ENCODE measurements around the gene OPA3.

OPA3 gene

GRCh38 chr19:45558399-45558878 lies 26.2 kb downstream of the OPA3 start:
- DNase-seq (ENCODE audit: low spot score): peak; percentile 88
- in situ Hi-C loops (cut with MboI; ENCODE audit: low sequenced_read_pairs, unreplicated experiment): no loop called here
- TF ChIP-seq CTCF (IDR thresholded peaks at IDR 0.05; ENCODE audit: borderline replicate concordance, control extremely low read depth, extremely low read depth, insufficient read depth, missing control alignments): peak; percentile 70

- in situ Hi-C loops (cut with MboI; ENCODE audit: low sequenced_read_pairs, unreplicated experiment): no loop called here
- no peak for TF ChIP-seq CTCF (IDR thresholded peaks at IDR 0.05; ENCODE audit: borderline replicate concordance, control extremely low read depth, extremely low read depth, insufficient read depth, missing control alignments)
- no peak for DNase-seq (ENCODE audit: low spot score)
Observed at GRCh38 chr19:45556835-45557234, 27.8 kb downstream of the OPA3 start.

GRCh38 chr19:45554481-45554880 lies 30.1 kb downstream of the OPA3 start:
- TF ChIP-seq CTCF (IDR thresholded peaks at IDR 0.05; ENCODE audit: borderline replicate concordance, control extremely low read depth, extremely low read depth, insufficient read depth, missing control alignments): no peak
- no peak for DNase-seq (ENCODE audit: low spot score)
- in situ Hi-C loops (cut with MboI; ENCODE audit: low sequenced_read_pairs, unreplicated experiment): no loop called here

GRCh38 chr19:45553464-45553863 lies 31.1 kb downstream of the OPA3 start:
- DNase-seq (ENCODE audit: low spot score): no peak
- TF ChIP-seq CTCF (IDR thresholded peaks at IDR 0.05; ENCODE audit: borderline replicate concordance, control extremely low read depth, extremely low read depth, insufficient read depth, missing control alignments): no peak
- in situ Hi-C loops (cut with MboI; ENCODE audit: low sequenced_read_pairs, unreplicated experiment): no loop called here

- in situ Hi-C loops (cut with MboI; ENCODE audit: low sequenced_read_pairs, unreplicated experiment): no loop called here
- DNase-seq (ENCODE audit: low spot score): no peak
- no peak for TF ChIP-seq CTCF (IDR thresholded peaks at IDR 0.05; ENCODE audit: borderline replicate concordance, control extremely low read depth, extremely low read depth, insufficient read depth, missing control alignments)
Observed at GRCh38 chr19:45547965-45548609, 36.5 kb downstream of the OPA3 start.

GRCh38 chr19:45547211-45547770 lies 37.3 kb downstream of the OPA3 start:
- in situ Hi-C loops (cut with MboI; ENCODE audit: low sequenced_read_pairs, unreplicated experiment): no loop called here
- TF ChIP-seq CTCF (IDR thresholded peaks at IDR 0.05; ENCODE audit: borderline replicate concordance, control extremely low read depth, extremely low read depth, insufficient read depth, missing control alignments): no peak
- DNase-seq (ENCODE audit: low spot score): peak; percentile 17
